ENCODE measurements around the gene ZC3H14.

GRCh38 chr14:88563845-88564244 lies 1.0 kb downstream of the ZC3H14 start:
- TF ChIP-seq CTCF (IDR thresholded peaks at IDR 0.05; ENCODE audit: low read length) (no peak), EZH2 (IDR thresholded peaks at IDR 0.05; ENCODE audit: borderline replicate concordance, low read length) (no peak)

Measured in OCI-LY1 (cell line).